GM10248 (cell line): ENCODE measurements around the gene SLC35F4.

Experiments used
- CTCF ChIA-PET: fragments of 300-600 bp; sonication (Branson Sonifier 250); formaldehyde crosslinking; extraction: SDS; loops from one replicate; lab custom pipeline; 2021; ENCODE audit warnings: antibody characterized with exemption; lab: Yijun Ruan, JAX
- POLR2A ChIA-PET: fragments of 350-650 bp; sonication (Branson Sonifier 250); formaldehyde crosslinking; extraction: SDS; loops from one replicate; lab custom pipeline; 2020; ENCODE audit warnings: antibody characterized with exemption; lab: Yijun Ruan, JAX
- DNase-seq: peaks from one replicate; pipeline ENCODE4 v3.0.0; 2012; ENCODE audit errors: extremely low spot score
- TF ChIP-seq, protein P1 (sequence below): IDR thresholded peaks from 2 replicates; pipeline ENCODE4 v1.5.1; 2012; ENCODE audit warnings: mild to moderate bottlenecking, low read depth; ENCODE audit errors: extremely low read depth, missing control alignments, control extremely low read depth

SLC35F4 gene

DNA sequence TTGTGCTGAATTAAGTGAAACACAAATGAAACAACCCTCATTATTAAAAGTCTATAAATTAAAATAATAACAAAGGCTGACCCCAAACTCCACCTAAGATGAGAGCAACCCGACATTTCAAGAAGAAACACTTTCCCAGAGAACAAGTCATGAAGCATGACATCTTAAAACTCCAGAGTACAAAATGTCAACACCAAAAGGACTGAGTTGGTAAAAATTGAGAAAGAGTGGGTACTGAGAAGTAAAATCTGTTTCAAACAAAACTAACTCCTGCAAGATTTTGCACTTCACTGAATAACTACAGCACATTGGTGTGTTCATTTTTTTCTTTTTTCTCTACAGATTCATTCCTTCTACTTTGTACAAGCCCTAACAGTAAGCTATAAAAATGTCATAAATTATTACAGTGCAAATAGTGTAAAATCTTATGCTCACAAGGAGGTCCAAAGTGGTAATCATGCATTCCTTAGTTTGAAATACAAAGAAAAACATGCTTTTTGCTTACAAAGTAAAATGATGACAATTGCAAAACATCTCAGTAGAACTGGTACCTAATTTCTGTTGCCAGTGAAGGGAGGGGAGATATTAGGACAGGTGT, 31.8 kb downstream of the SLC35F4 start:
- TF ChIP-seq, protein P1, sequence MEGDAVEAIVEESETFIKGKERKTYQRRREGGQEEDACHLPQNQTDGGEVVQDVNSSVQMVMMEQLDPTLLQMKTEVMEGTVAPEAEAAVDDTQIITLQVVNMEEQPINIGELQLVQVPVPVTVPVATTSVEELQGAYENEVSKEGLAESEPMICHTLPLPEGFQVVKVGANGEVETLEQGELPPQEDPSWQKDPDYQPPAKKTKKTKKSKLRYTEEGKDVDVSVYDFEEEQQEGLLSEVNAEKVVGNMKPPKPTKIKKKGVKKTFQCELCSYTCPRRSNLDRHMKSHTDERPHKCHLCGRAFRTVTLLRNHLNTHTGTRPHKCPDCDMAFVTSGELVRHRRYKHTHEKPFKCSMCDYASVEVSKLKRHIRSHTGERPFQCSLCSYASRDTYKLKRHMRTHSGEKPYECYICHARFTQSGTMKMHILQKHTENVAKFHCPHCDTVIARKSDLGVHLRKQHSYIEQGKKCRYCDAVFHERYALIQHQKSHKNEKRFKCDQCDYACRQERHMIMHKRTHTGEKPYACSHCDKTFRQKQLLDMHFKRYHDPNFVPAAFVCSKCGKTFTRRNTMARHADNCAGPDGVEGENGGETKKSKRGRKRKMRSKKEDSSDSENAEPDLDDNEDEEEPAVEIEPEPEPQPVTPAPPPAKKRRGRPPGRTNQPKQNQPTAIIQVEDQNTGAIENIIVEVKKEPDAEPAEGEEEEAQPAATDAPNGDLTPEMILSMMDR = no peak
- DNase-seq = no peak
- CTCF ChIA-PET = no interaction called here
- POLR2A ChIA-PET = no interaction called here

- no peak for DNase-seq
- TF ChIP-seq, protein P1 = no peak
- POLR2A ChIA-PET = no interaction called here
Measured at GRCh38 chr14:57833323-57833722, 32.6 kb downstream of the SLC35F4 start.

DNA sequence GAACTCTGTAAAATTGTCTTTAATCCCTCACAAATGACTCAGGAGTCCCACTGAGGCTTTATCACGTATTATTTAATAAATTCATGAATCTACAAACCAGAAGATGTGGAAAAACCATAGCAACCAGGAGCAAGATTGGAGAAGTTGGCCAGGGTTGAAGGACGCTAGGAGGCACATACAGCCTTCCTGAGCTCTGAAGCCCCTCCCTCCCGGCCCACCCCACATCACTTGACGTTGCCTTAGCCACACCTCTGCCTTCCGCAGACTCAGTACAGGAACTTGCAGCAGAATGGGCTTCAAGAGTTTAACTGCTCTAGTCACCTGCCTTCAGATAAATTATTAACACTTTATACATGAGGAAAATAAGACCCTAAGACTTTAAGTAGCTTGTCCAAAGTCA, 33.9 kb downstream of the SLC35F4 start:
- POLR2A ChIA-PET = no interaction called here
- TF ChIP-seq, protein P1 = no peak
- CTCF ChIA-PET = interaction anchor here (1.5 kb wide), 1 partner anchor 24 kb away, joined by 3 read pairs; no protein-coding TSS in a partner anchor
- no peak for DNase-seq

More at GRCh38 chr14:57833323-57833722, 32.6 kb downstream of the SLC35F4 start:
- CTCF ChIA-PET = interaction anchor here (1.5 kb wide), 1 partner anchor 23 kb away, joined by 3 read pairs; no protein-coding TSS in a partner anchor

DNA sequence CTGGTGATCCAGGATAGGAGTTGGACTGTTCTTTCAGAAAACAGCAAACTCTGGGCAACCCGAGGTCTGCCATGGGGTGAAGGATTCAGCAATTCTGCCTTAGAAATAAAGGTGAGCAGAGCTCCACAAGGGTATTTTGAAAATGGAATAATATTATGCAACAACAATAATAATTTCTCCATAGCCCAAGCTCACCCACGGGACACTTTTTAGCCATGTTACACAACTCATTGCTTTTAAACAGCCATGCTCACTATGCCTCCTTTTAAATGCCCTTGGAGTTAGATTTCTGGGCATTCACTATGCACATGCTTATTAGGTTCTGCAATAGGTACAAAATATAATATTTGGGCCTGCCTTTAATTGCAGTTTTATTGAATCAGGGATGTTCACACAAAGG, 37.2 kb downstream of the SLC35F4 start:
- POLR2A ChIA-PET = no interaction called here
- CTCF ChIA-PET = interaction anchor here (0.8 to 1.9 kb wide), 3 partner anchors 10 to 15 kb away, joined by 3 to 8 read pairs (median 5); no protein-coding TSS in a partner anchor
- no peak for DNase-seq
- TF ChIP-seq, protein P1 = no peak

DNA sequence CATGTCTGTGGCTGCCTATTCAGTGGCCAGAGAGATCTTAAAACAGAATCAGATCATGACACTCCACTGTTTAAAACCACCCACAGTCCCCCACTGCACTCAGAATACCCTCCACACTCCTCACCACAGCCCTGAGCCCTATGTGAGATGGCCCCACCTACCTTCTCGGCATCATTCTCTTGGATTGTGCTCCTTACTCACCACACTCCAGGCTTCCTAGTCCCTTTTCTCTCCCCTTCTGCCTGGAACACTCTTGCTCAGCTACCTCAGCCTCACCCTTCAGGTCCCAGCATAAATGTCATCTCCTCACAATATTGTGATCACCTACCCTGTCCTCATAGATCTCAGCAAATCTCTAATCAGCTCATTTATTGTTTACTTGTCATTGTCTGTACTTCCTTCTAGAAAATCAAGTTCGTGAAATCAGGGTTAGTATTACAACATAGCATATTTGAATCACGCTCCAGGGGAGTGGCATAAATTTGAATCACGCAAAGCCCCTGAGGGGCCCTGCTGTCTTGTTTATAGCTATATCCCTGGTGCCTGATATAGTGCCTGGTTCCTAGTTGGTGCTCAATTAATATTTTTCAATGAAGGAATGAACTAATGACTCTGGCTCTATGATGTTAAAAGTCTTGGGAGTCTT, 42.8 kb downstream of the SLC35F4 start:
- TF ChIP-seq, protein P1 = no peak
- POLR2A ChIA-PET = no interaction called here
- no peak for DNase-seq
- CTCF ChIA-PET = no interaction called here

GRCh38 chr14:57822081-57822480, 43.8 kb downstream of the SLC35F4 start:
- POLR2A ChIA-PET = no interaction called here

More at GRCh38 chr14:57822081-57822480, 43.8 kb downstream of the SLC35F4 start:
- DNase-seq = no peak
- CTCF ChIA-PET = interaction anchor here (0.9 kb wide), 1 partner anchor 10 kb away, joined by 3 read pairs; no protein-coding TSS in a partner anchor
- TF ChIP-seq, protein P1 = no peak
